WTC11 (cell line): ENCODE data around the gene SH3BP5.

Experiments
- CTCF ChIP-seq: fragments of 200-600 bp; IDR thresholded peaks from 2 replicates; pipeline ENCODE4 v1.8.0; 2022; ENCODE audit warnings: antibody characterized with exemption
- NR1H2 ChIP-seq: sonication (generic); formaldehyde crosslinking; IDR thresholded peaks from 2 replicates; pipeline ENCODE4 v1.9.0; 2021; ENCODE audit warnings: mild to moderate bottlenecking, moderate library complexity, missing genetic modification reagents
- ZNF512 ChIP-seq: sonication (generic); formaldehyde crosslinking; IDR thresholded peaks from 2 replicates; pipeline ENCODE4 v1.8.1; 2022; ENCODE audit warnings: missing genetic modification reagents, borderline replicate concordance

GRCh38 chr3:15307580-15307979 lies 24.8 kb downstream of the SH3BP5 start:
- TF ChIP-seq CTCF = no peak
- TF ChIP-seq NR1H2 (CRISPR knock-in tag) = no peak
- no peak for TF ChIP-seq ZNF512 (CRISPR knock-in tag)
